ENCODE data around the gene MAP3K5.
A peak's percentile ranks its signal among the peaks of the same experiment; 100 is the strongest.

MAP3K5 gene

GRCh38 chr6:136774228-136775041, 17.8 kb downstream of the MAP3K5 start:
- in situ Hi-C loops (cut with HindIII; ENCODE audit: low sequenced_read_pairs) = no loop called here

GRCh38 chr6:136773473-136773796, 18.8 kb downstream of the MAP3K5 start:
- H3K4me3 ChIP-seq (ENCODE audit: low read depth, low read length) = no peak overlapping the region
- TF ChIP-seq CTCF (IDR thresholded peaks at IDR 0.05; ENCODE audit: low read depth, low read length) = no peak
- no peak for DNase-seq (ENCODE audit: low read depth, low spot score)
- in situ Hi-C loops (cut with HindIII; ENCODE audit: low sequenced_read_pairs) = no loop called here

More at GRCh38 chr6:136774228-136775041, 17.8 kb downstream of the MAP3K5 start:
- peak; percentile 56 for DNase-seq (ENCODE audit: low read depth, low spot score)
- no peak for TF ChIP-seq CTCF (IDR thresholded peaks at IDR 0.05; ENCODE audit: low read depth, low read length)
- H3K4me3 ChIP-seq (ENCODE audit: low read depth, low read length) = no peak overlapping the region

GRCh38 chr6:136772685-136773472, 19.4 kb downstream of the MAP3K5 start:
- in situ Hi-C loops (cut with HindIII; ENCODE audit: low sequenced_read_pairs) = no loop called here
- TF ChIP-seq CTCF (IDR thresholded peaks at IDR 0.05; ENCODE audit: low read depth, low read length) = no peak
- no peak for DNase-seq (ENCODE audit: low read depth, low spot score)
- no peak overlapping the region for H3K4me3 ChIP-seq (ENCODE audit: low read depth, low read length)

GRCh38 chr6:136771306-136771705, 21.0 kb downstream of the MAP3K5 start:
- DNase-seq (ENCODE audit: low read depth, low spot score) = no peak
- in situ Hi-C loops (cut with HindIII; ENCODE audit: low sequenced_read_pairs) = no loop called here
- no peak for TF ChIP-seq CTCF (IDR thresholded peaks at IDR 0.05; ENCODE audit: low read depth, low read length)

GRCh38 chr6:136769759-136770158, 22.5 kb downstream of the MAP3K5 start:
- no peak overlapping the region for H3K4me3 ChIP-seq (ENCODE audit: low read depth, low read length)
- in situ Hi-C loops (cut with HindIII; ENCODE audit: low sequenced_read_pairs) = no loop called here
- no peak for DNase-seq (ENCODE audit: low read depth, low spot score)
- TF ChIP-seq CTCF (IDR thresholded peaks at IDR 0.05; ENCODE audit: low read depth, low read length) = no peak

More at GRCh38 chr6:136771306-136771705, 21.0 kb downstream of the MAP3K5 start:
- H3K4me3 ChIP-seq (ENCODE audit: low read depth, low read length) = no peak overlapping the region

- H3K4me3 ChIP-seq (ENCODE audit: low read depth, low read length) = no peak overlapping the region
- in situ Hi-C loops (cut with HindIII; ENCODE audit: low sequenced_read_pairs) = no loop called here
- no peak for TF ChIP-seq CTCF (IDR thresholded peaks at IDR 0.05; ENCODE audit: low read depth, low read length)
- no peak for DNase-seq (ENCODE audit: low read depth, low spot score)
Measured at GRCh38 chr6:136769124-136769523, 23.2 kb downstream of the MAP3K5 start.
